Psoas muscle (tissue), 8 donors: Measurements from ENCODE around the gene CASP8AP2. TPM values are rescaled to one million over a fixed set of nuclear protein-coding genes. Genes with fewer than 3 reads are reported as not detected.
"Not testable (repeated sequence)": the region's sequence is repeated elsewhere in the genome, so short reads cannot be mapped to it uniquely, and the experiment has no call there.

Experiments used
- ATAC-seq, 4 donors: fragments of 200-7000 bp; cut with Tn5 transposase; one replicate each; pipeline ENCODE4 v1.9.1; 2020; ENCODE audit warnings: moderate library complexity in 3 of 4, mild to moderate bottlenecking in 2 of 4
- DNase-seq, 2 donors: peaks; one replicate each; pipeline ENCODE4 v3.0.0-alpha.2; 2020
- H3K27ac ChIP-seq: fragments of 200-600 bp; one replicate; pipeline ENCODE4 v1.8.0; 2022
- H3K27me3 ChIP-seq, 3 donors: fragments of 200-600 bp in 1 of 3; one replicate each; pipeline versions ENCODE4 v1.6.1 to v1.8.0; 2013 to 2022; ENCODE audit warnings: low read length in 2 of 3, mild to moderate bottlenecking in 2 of 3, moderate library complexity in 1 of 3; ENCODE audit not compliant: insufficient read depth in 3 of 3
- H3K36me3 ChIP-seq, 2 donors: fragments of 200-600 bp in 1 of 2; one replicate each; pipeline versions ENCODE4 v1.6.1 to v1.8.0; 2013 to 2022; ENCODE audit warnings: low read depth in 1 of 2, mild to moderate bottlenecking in 1 of 2, moderate library complexity in 1 of 2; ENCODE audit not compliant: insufficient read depth in 1 of 2
- H3K4me1 ChIP-seq: fragments of 200-600 bp; one replicate; pipeline ENCODE4 v1.8.0; 2022
- H3K4me3 ChIP-seq: fragments of 200-600 bp; one replicate; pipeline ENCODE4 v1.8.0; 2022; ENCODE audit warnings: mild to moderate bottlenecking
- H3K9me3 ChIP-seq: fragments of 200-600 bp; one replicate; pipeline ENCODE4 v1.8.0; 2022
- CTCF ChIP-seq: fragments of 200-600 bp; IDR thresholded peaks from one replicate; pipeline ENCODE4 v1.8.0; 2022; ENCODE audit warnings: antibody characterized with exemption
- WGBS, 3 donors: extraction: QIAGEN DNeasy Blood & Tissue Kit; methylation state at CpG; one replicate each; pipeline versions ENCODE4 v1.1.6 to v1.1.7; 2013; 5-methylcytosine and 5-hydroxymethylcytosine counted together
- intact Hi-C, 2 donors: fragments of 100-400 bp; cut with DNase I; formaldehyde crosslinking; loops; one replicate each; pipeline versions ENCODE4 v1.11.0 to v1.14.2; 2022
- polyA plus RNA-seq, 3 donors: library from polyadenylated mRNA; stranded (reverse); fragments of 200-250 nt; gene quantifications; one replicate each; pipeline ENCODE4 v1.2.3, GENCODE V29; 2013
- total RNA-seq, 4 donors: library from RNA; stranded (reverse); fragmentation: NEBNext Ultra II Directional in 2 of 4; extraction: Animal tissue kit (Norgen Biotek cat#: 25700) in 2 of 4; gene quantifications; one replicate each; pipeline versions ENCODE4 v1.2.1 to v1.2.4, GENCODE V29; 2021 to 2023
- donor health status: healthy with polysubstance abuse.
- donor health status: DM: no; HTN: no; CAD: no; lungs with moderate emphysema.
- donor health status: Bipolar disorder and iron deficiency.
- donor health status: healthy.
- donor health status: DM: yes; HTN: yes; CAD: no.
- donor health status: DM: no; HTN: no; CAD: no.
- donor health status: DM: no; HTN: no; CAD: no.
- donor health status: DM: yes; HTN: yes; CAD: no.

CASP8AP2 gene
- total and polyA plus RNA-seq, 7 donors, result 3.0 to 14.4 (median 10.8) TPM

GRCh38 chr6:89840538-89840937 is 10.9 kb downstream of the CASP8AP2 start:
- WGBS, 3 donors, result 58 to 71% (median 70%) methylated on average over 3 of the region's 3 CpGs
- Histone ChIP-seq H3K4me1 (peaks cover 22% of the 10 kb centered on the region), H3K27me3 (no peaks in the 10 kb centered on the region), H3K36me3 (peaks cover 0 to 7% of the 10 kb centered on the region in 2 donors), H3K9me3 (no peaks in the 10 kb centered on the region), H3K27ac (peak overlapping the region; percentile 23), H3K4me3 (no peak overlapping the region)
- peak in 1 of 4 donors; percentile 28 for ATAC-seq
- no peak for TF ChIP-seq CTCF
- intact Hi-C loops, result no loop called here
- DNase-seq, result no peak

- Histone ChIP-seq H3K9me3 (no peaks in the 10 kb centered on the region), H3K27me3 (no peaks in the 10 kb centered on the region), H3K4me1 (peaks cover 22% of the 10 kb centered on the region), H3K4me3 (no peak overlapping the region), H3K36me3 (peaks cover 3 to 18% of the 10 kb centered on the region in 2 donors), H3K27ac (no peak overlapping the region)
- no peak for DNase-seq
- WGBS, 3 donors, result 49 to 88% (median 59%) methylated on average over 2 of the region's 2 CpGs
- ATAC-seq, result peak; percentile 53 to 74 (median 58)
- intact Hi-C loops, result no loop called here
- TF ChIP-seq CTCF, result no peak
Measured at GRCh38 chr6:89842228-89842627, 12.5 kb downstream of the CASP8AP2 start.

- TF ChIP-seq CTCF, result no peak
- no peaks in the 10 kb centered on the region for H3K27me3 ChIP-seq
- 14 to 45% (median 25%) methylated on average over 3 of the region's 3 CpGs for whole genome bisulfite sequencing, 3 donors
- DNase-seq (no peak), ATAC-seq (peak; percentile 70 to 84 (median 77))
- H3K4me3 ChIP-seq, result no peak overlapping the region
- intact Hi-C loops, result no loop called here
- no peaks in the 10 kb centered on the region for H3K9me3 ChIP-seq
- H3K27ac ChIP-seq, result peak overlapping the region; percentile 42
- peaks cover 22% of the 10 kb centered on the region for H3K4me1 ChIP-seq
- peaks cover 3 to 27% of the 10 kb centered on the region in 2 donors for H3K36me3 ChIP-seq
Measured at GRCh38 chr6:89843070-89843469, 13.4 kb downstream of the CASP8AP2 start.

GRCh38 chr6:89847513-89847912 is 17.8 kb downstream of the CASP8AP2 start:
- 92 to 96% (median 96%) methylated on average over 5 of the region's 5 CpGs for WGBS, 3 donors
- intact Hi-C loops, DNase-seq, H3K9me3 ChIP-seq, H3K4me3 ChIP-seq, ATAC-seq, H3K27ac ChIP-seq, H3K27me3 ChIP-seq: not testable (repeated sequence)
- H3K36me3 ChIP-seq, result peaks cover 3 to 44% of the 10 kb centered on the region in 2 donors
- H3K4me1 ChIP-seq, result peaks cover 13% of the 10 kb centered on the region

GRCh38 chr6:89853068-89853467 is 23.4 kb downstream of the CASP8AP2 start:
- Histone ChIP-seq H3K27ac (no peak overlapping the region), H3K27me3 (no peaks in the 10 kb centered on the region), H3K4me1 (no peaks in the 10 kb centered on the region), H3K4me3 (no peak overlapping the region), H3K36me3 (peaks cover 4 to 80% of the 10 kb centered on the region in 2 donors), H3K9me3 (no peaks in the 10 kb centered on the region)
- DNase-seq (no peak), ATAC-seq (no peak)
- WGBS, 3 donors, result 96 to 100% (median 98%) methylated on average over 1 of the region's 1 CpG
- intact Hi-C loops, result no loop called here
- TF ChIP-seq CTCF, result no peak
